GM18951 (cell line): ENCODE measurements around the gene CTPS2.
"Not testable (repeated sequence)": the region's sequence is repeated elsewhere in the genome, so short reads cannot be mapped to it uniquely, and the experiment has no call there.

Source experiments
- POLR2A ChIP-seq: IDR thresholded peaks from 4 replicates; pipeline ENCODE4 v1.6.1; 2011; ENCODE audit warnings: mild to moderate bottlenecking; ENCODE audit not compliant: insufficient read length, insufficient read depth; ENCODE audit errors: extremely low read depth
- in situ Hi-C: fragments of 300-500 bp; cut with MboI; formaldehyde crosslinking; loops from one replicate; pipeline ENCODE4 v1.12.0; 2022; ENCODE audit warnings: low sequenced_read_pairs, mixed read lengths, inconsistent platforms; ENCODE audit not compliant: unreplicated experiment

The CTPS2 gene

DNA sequence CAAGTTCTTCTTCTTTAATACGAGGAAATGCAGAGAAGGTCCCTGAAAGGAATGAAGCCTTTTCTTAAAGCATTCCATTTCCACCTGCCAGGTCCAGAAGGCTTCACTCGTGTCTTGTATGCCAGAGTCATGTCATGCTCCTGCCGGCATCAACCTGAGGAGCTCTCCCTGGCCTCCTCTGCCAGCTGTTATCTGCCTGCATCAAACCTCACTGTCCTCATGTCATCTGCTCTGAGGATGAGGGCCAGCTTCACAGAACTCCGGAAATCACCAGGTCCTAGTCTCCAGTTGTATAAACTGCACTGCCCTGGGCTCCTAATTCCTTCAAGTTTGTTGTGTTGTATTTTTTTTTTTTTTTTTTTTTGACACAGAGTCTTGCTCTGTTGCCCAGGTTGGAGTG, 82.6 kb downstream of the CTPS2 start:
- no peak for TF ChIP-seq POLR2A
- in situ Hi-C loops = no loop called here

DNA sequence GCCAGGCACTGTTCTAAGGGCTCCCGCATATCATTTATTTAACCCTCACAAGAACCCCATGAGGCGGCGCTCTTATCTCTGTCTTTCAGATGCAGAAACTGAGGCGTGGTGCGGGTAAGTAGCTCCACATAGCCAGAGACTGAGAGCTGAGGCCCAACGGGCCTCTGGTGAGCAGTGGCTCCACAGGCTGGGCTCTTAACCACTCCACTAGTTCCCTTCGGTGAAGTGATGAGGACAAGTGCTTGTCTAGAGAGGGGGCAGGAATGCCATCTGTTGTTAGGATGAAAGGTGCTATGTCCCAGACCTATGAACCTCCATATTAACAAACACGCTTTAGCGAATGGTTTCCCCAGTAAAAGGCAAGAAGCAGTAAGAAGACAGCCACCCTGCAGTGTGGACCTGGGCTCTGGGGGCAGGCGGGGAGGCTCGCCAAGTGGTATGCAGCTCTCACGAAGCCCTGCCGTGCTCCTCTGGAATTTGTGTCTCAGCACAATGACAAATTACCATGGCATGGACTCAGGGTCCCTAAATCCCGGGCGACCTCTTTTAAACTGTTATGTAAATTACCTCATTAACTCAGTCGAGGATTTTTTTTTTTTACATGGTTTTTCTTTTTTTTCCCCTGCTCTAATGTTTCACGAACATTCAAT, 83.4 kb downstream of the CTPS2 start:
- in situ Hi-C loops = no loop called here
- no peak for TF ChIP-seq POLR2A

DNA sequence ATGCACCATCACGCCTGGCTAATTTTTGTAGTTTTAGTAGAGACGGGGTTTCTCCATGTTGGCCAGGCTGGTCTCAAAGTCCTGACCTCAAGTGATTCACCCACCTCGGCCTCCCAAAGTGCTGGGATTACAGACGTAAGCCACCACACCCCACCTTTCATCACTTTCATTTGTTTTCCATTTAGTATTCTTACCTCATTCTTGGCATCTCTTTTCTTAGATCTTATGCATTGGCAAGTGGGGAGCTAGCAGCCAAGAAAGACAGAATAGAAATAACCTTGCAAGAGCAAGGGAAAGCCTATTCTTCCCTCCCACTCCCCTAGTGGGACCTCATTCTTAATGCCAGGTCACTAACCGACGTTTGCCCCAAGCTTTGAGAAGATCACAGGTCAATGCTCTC, 84.0 kb downstream of the CTPS2 start:
- in situ Hi-C loops = not testable (repeated sequence)

DNA sequence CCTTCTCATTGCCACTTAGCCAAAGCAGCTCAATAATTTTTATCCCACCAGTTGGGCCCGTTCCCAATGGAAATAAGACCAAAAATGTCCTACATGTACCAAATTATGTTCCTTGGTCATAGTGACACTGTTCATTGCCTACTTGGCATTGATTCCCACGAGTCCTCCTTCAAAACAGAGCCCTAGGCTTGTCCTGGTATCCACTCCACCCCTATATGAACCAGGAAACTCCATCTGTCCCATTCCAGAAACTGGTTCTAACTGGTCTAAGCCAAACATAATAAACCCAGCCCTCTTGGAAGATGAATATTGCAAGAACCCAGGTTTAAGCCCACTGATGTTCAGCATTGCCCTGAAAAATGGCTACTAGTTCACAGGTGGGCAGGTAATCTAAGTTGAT, 93.4 kb downstream of the CTPS2 start:
- in situ Hi-C loops = no loop called here

DNA sequence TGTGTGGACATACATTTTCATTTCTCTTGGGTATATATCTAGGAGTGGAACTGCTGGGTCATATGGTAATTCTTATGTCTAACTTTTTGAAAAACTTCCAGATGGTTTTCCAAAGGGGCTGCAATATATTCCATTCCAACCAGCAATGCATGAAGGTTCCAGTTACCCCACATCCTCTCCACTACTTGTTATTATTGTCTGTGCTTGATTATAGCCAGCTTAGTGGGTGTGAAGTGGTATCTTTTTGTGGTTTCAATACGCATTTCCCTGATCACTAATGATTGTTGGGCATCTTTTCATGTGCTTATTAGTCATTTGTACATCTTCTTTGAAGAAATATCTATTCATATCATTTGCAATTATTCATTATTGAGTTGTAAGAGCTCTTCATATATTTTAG, 94.0 kb downstream of the CTPS2 start:
- no peak for TF ChIP-seq POLR2A
- in situ Hi-C loops = no loop called here

More for the DNA sequence above, 93.4 kb downstream of the CTPS2 start:
- TF ChIP-seq POLR2A = no peak

DNA sequence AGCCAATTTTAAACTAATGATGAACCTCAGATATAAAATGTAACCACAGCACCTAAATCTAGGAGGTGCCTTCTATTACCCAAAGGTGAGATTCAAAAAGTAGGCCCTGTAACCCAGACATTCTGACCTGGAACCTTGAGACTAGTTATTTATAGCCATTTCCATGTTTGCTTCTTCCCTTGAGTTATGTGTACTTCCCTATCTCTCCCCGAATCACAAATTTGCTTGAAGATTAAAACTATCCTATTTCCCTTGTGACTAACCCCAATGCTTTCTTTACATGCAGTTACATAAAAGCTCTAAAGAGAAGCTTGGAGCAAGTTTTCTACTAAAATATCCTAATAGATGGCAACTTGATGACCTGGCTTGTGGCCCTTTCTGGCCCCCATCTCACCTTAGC, 95.1 kb downstream of the CTPS2 start:
- in situ Hi-C loops = no loop called here

DNA sequence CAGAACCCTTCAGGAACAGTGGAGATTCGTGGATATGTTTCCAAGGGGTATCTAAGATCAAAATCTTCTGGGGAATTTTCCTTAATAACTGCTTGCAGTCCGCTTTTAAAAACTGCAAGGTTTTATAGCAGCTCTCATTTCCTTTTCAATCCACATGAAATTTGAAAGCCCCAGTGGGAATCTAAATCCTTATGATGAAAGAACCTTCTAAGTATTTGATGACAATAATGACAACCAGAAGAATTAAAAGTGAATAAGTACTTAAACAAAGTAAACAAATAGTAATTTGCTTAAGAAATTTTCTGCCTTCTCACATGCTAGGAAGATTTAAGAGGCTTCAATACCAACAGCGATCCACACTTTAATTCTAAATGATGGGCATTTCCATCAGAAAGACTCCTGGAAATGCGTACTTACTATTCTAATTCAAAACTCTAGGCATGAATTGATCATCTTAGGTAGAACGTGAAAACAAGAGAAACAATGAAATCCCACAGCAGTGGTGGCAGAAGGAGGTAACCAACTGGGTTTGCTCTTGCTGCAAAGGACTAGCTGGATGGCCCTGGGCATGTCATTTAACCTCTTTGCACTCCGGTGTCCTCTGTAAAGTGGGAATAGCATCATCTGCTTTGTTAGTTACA, 100.1 kb downstream of the CTPS2 start:
- in situ Hi-C loops = no loop called here
- TF ChIP-seq POLR2A = no peak

More for the DNA sequence above, 95.1 kb downstream of the CTPS2 start:
- no peak for TF ChIP-seq POLR2A

DNA sequence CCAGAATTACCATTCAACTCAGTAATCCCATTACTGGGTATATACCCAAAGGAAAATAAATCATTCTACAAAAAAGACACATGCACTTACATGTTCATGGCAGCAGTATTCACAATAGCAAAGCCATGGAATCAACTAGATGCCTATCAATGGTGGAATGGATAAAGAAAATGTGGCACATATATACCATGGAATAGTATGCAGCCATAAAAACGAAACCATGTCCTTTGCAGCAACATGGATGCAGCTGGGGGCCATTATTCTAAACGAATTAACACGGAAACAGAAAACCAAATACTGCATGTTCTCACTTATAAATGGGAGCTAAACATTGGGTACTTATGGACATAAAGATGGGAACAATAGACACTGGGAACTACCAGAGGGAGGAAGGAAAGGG, 101.8 kb downstream of the CTPS2 start:
- in situ Hi-C loops = not testable (repeated sequence)

DNA sequence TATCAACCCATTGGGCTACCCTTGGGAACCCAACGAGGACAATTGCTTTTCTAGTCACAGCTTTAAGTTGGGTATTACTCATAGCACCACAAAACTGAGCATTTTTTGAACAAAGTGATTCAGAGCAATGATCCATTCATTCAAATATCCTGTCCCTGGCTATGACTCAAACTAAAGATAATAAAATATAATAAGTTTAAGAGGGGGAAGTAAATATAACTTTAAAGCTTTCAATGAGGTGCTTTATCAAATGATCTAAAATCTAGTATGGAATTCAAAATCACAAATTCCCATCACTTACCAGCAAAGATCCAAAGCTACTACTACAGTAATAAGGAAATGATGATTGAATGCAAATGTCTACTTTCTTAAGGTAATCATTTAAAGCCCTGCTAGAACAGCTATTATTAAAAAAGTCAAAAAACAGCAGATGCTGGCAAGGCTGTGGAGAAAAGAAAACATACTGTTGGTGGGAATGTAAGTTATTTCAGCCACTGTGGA, 102.3 kb downstream of the CTPS2 start:
- no peak for TF ChIP-seq POLR2A
- in situ Hi-C loops = no loop called here

DNA sequence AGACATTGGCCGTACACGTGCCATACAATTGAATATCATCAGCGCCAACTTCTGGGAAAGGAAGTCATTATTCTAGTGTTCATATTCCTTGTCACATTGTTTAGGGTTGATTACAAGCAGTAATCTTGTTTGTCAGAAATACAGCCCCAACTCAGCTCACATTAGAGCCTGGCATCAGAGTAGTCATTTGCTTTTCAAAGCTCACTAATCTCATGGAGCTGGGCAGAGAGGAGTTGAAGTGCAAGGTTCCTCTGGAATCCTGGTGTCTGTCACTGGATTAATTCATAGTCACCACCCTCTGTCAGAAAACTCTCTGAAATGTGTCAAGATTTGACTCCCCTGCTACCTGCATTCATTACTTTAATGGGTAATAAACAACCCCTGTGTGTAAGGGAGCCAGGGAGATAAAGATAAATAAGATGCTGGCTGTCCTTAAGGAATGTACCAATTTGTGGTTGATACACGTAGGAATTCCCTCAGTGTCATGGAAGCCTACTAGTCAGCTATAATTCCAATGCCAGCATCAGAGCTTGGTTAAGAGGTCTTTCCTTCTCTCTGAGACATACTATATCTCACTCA, 106.2 kb downstream of the CTPS2 start:
- in situ Hi-C loops = no loop called here

DNA sequence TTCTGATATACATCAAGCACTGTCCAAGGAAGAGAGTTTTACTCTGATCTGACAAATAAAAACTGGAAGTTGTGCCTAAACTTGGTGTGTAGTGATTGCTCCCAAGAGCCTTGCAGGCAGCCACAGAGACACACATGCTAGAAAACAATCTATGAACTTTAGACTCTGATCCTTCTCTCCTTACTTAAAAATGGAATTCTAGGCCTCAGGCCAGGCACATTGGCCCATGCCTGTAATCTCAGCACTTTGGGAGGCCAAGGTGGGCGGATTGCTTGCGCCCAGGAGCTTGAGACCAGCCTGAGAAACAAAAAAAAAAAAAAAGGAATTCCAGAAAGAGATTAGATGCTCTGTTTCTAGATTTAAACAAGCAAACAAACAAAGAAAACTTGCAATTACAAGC, 108.1 kb downstream of the CTPS2 start:
- no peak for TF ChIP-seq POLR2A

More for the DNA sequence above, 106.2 kb downstream of the CTPS2 start:
- no peak for TF ChIP-seq POLR2A

DNA sequence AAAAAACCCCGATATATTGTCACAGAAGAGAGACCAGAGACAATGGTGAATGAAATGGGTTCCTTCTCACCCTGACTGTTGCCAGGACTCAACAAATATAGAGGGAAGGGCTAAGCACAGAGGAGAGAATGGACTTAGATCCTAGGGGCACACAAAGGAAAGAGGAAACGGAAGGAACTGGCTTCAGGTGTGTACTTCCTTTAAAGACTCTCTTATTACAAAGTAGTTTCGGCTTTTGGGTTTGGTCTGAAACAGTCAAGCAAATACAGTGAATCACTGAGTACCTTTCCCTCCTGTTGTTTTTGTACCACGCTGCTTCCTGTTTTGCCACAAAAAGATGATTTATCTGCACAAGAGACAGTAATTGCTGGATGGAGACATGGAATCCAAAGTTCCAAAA, 108.6 kb downstream of the CTPS2 start:
- no peak for TF ChIP-seq POLR2A
- in situ Hi-C loops = no loop called here

More for the DNA sequence above, 108.1 kb downstream of the CTPS2 start:
- in situ Hi-C loops = no loop called here

DNA sequence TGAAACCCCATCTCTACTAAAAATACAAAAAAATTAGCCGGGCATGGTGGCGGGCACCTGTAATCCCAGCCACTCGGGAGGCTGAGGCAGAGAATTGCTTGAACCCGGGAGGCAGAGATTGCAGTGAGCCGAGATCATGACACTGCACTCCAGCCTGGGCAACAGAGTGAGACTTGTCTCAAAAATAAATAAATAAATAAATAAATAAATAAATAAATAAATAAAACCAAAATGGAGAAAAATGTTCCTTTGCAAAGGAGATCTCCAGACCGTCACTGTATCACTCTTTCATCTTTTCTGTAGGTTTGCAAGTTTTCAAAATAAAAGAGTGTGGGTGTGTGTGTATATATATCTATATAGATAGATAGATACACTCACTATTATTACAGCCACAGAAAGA, 109.2 kb downstream of the CTPS2 start:
- in situ Hi-C loops = not testable (repeated sequence)

DNA sequence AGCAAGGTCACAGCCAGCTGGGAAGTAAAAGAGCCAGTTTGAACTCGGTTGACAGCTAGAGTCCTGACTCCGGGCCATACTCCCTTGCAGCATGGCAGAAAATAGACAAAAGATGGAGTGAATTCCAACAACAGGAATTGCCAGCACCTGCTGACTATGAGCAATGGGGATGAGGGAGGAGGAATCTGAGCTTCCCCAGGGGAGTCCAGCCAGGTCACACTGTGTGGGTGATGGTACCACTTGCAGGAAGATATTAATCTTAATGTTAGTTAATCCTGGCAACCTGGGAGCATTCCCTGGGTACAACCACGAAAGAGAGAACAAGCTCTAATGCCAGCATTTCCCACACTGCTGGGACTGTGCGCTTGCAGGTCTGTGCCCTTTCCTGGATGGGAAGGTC, 110.6 kb downstream of the CTPS2 start:
- in situ Hi-C loops = no loop called here
- TF ChIP-seq POLR2A = no peak

DNA sequence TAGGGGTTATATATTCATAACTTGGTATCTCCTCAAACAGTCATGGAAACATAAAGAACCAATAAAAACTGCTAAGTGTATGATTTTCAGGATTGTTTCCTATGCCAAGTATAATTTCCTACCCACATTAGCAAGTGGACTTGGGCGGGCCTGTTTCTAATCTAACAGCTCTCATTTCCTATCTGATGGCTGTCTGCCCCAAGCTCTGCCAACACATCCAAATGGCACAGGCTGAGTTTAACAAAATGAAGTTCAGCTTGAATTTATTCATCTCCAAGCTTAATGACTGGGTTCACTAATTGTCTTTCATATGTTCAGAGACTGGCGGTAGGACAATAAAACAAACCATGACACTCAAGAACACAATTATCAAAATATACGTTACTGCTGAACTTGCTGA, 118.0 kb downstream of the CTPS2 start:
- TF ChIP-seq POLR2A = no peak
- in situ Hi-C loops = no loop called here

DNA sequence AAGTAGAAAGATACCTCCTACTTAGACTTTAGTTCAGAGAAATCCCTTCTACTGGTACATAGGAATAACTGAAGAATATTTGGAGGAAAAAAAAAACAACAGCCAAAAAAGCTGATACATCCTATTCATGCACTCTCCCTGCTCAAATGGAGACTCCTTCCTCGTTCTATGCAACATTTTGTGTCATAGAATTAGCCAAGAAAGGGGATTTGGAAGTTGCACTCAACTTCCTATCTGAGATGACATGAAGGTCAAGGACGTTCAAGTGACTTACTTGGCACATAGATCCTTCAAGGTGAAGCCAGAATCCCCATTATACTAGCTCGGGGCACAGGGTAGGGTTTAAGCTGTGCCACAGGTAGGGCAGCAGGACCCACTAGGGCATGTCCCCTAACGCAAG, 118.7 kb downstream of the CTPS2 start:
- no peak for TF ChIP-seq POLR2A
- in situ Hi-C loops = no loop called here
